GM18519 (cell line): ENCODE data around the gene GID8.

Source experiments
- ATAC-seq: cut with Tn5 transposase; IDR thresholded peaks from one replicate; pipeline ENCODE4 v1.9.1; 2021; ENCODE audit warnings: mild to moderate bottlenecking, moderate library complexity; ENCODE audit not compliant: unreplicated experiment, low FRiP score

GID8 gene

GRCh38 chr20:62940875-62941274 lies 2.9 kb downstream of the GID8 start:
- no peak for ATAC-seq

GRCh38 chr20:62941792-62942191 lies 3.8 kb downstream of the GID8 start:
- no peak for ATAC-seq

GRCh38 chr20:62942456-62942855 lies 4.5 kb downstream of the GID8 start:
- ATAC-seq: no peak

- no peak for ATAC-seq
Observed at GRCh38 chr20:62943396-62943795, 5.4 kb downstream of the GID8 start.

GRCh38 chr20:62944184-62944583 lies 6.2 kb downstream of the GID8 start:
- ATAC-seq: no peak

GRCh38 chr20:62944746-62945145 lies 6.8 kb downstream of the GID8 start:
- ATAC-seq: no peak

- no peak for ATAC-seq
Observed at GRCh38 chr20:62945771-62946339, 7.9 kb downstream of the GID8 start.

- no peak for ATAC-seq
Observed at GRCh38 chr20:62946918-62947317, 9.0 kb downstream of the GID8 start.

- ATAC-seq: no peak
Observed at GRCh38 chr20:62947532-62948300, 9.8 kb downstream of the GID8 start.

- no peak for ATAC-seq
Observed at GRCh38 chr20:62949153-62949821, 11.3 kb downstream of the GID8 start.

GRCh38 chr20:62949962-62950361 lies 12.0 kb downstream of the GID8 start:
- ATAC-seq: no peak

- no peak for ATAC-seq
Observed at GRCh38 chr20:62950741-62951140, 12.8 kb downstream of the GID8 start.

GRCh38 chr20:62951143-62951895 lies 13.4 kb downstream of the GID8 start:
- no peak for ATAC-seq

GRCh38 chr20:62951896-62952372 lies 14.0 kb downstream of the GID8 start:
- no peak for ATAC-seq

GRCh38 chr20:62952373-62952967 lies 14.5 kb downstream of the GID8 start, which contains the start of gene SLC17A9:
Gene SLC17A9 (plus strand): TSS chr20:62952709. CDS start chr20:62952831, 122 bp downstream.
- ATAC-seq: no peak

- no peak for ATAC-seq
Observed at GRCh38 chr20:62952968-62953838, 15.3 kb downstream of the GID8 start.

- no peak for ATAC-seq
Observed at GRCh38 chr20:62953839-62954703, 16.1 kb downstream of the GID8 start.
